ENCODE data around the gene MRNIP.

- TF ChIP-seq CTCF (IDR thresholded peaks at IDR 0.05; ENCODE audit: insufficient read depth, low read length) (no peak), POLR2AphosphoS5 (IDR thresholded peaks at IDR 0.05; ENCODE audit: low read depth) (no peak), REST (IDR thresholded peaks at IDR 0.05; ENCODE audit: insufficient replicate concordance, low read depth) (no peak), GABPA (IDR thresholded peaks at IDR 0.05; ENCODE audit: low read depth) (no peak), SPI1 (IDR thresholded peaks at IDR 0.05; ENCODE audit: borderline replicate concordance, low read depth) (no peak)
These were observed 19.8 kb upstream of the MRNIP start for GRCh38 chr5:179878222-179879002.

All from HL-60 (cell line).